ENCODE results near the gene TECTA.

DNA sequence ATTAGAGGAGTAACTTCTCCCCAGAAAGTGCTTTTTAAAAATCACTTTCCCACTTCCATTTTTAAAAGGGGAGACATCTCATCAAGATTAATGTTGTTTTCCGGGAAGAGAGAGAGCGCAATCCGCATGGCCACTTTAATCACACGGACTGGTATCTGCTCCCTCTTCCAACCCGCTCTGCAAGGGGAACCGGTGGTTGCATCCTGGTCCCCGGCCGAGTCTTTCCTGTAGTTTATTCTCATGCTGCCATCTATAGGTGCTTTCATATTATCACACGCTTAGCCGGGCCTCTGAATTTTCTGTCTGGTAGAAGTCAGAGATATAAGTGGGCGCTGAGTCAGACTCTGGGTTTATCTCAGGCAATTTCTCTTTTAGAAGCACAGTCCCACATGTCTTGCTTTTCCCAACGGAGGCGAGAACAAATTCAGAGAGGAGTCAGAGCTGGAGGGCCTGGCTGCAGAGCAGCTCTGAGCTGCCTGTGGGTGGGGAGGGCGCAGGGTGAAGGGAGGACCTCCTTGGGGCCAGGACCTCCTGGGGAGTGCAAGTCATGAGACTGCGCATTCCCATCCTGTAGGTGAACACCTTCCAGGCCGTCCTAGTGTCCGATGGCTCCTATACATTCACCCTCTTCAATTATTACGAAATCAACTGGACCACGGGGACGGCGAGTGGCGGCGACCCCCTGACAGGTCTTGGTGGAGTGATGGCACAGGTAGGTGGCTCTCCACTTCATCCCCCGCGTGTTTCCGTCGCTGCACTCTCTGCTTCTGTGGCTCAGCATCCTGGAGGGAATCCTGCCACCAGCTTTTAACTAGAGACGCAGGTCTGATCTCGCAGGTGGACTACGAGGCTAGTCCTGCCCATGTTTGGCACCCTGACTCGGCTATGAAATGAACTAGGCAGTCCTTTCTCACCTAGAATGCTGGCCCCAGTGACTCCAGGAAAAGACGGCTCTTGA lies 11.7 kb downstream of the TECTA start:
- no peak for TF ChIP-seq POLR2A (IDR thresholded peaks at IDR 0.05)
- TF ChIP-seq, protein P1, sequence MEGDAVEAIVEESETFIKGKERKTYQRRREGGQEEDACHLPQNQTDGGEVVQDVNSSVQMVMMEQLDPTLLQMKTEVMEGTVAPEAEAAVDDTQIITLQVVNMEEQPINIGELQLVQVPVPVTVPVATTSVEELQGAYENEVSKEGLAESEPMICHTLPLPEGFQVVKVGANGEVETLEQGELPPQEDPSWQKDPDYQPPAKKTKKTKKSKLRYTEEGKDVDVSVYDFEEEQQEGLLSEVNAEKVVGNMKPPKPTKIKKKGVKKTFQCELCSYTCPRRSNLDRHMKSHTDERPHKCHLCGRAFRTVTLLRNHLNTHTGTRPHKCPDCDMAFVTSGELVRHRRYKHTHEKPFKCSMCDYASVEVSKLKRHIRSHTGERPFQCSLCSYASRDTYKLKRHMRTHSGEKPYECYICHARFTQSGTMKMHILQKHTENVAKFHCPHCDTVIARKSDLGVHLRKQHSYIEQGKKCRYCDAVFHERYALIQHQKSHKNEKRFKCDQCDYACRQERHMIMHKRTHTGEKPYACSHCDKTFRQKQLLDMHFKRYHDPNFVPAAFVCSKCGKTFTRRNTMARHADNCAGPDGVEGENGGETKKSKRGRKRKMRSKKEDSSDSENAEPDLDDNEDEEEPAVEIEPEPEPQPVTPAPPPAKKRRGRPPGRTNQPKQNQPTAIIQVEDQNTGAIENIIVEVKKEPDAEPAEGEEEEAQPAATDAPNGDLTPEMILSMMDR (IDR thresholded peaks at IDR 0.05): peak in 5 of 7 experiments; percentile 34 to 58 (median 43)
